NT2/D1 (cell line): Measurements from ENCODE around the gene METRN.

ENCODE experiments used
- YY1 ChIP-seq: IDR thresholded peaks from 2 replicates; pipeline ENCODE4 v1.6.1; 2011; ENCODE audit not compliant: insufficient read length, insufficient read depth
- ZNF274 ChIP-seq: IDR thresholded peaks from 2 replicates; pipeline ENCODE4 v1.6.1; 2011; ENCODE audit warnings: mild to moderate bottlenecking, low read depth, low read length

- no peak for TF ChIP-seq ZNF274
- no peak for TF ChIP-seq YY1
These were observed 5.6 kb downstream of the METRN start for GRCh38 chr16:720447-720989.
